ENCODE data around the gene UBE2G1. TPM values are rescaled to one million over a fixed set of nuclear protein-coding genes. Genes with fewer than 3 reads are reported as not detected.

UBE2G1 gene
- total and polyA plus RNA-seq, 2 of the 13 experiments (the other 11 are each of a cell fraction or from before 2014, with no cell fraction given), result 27.9 to 42.6 TPM

DNA sequence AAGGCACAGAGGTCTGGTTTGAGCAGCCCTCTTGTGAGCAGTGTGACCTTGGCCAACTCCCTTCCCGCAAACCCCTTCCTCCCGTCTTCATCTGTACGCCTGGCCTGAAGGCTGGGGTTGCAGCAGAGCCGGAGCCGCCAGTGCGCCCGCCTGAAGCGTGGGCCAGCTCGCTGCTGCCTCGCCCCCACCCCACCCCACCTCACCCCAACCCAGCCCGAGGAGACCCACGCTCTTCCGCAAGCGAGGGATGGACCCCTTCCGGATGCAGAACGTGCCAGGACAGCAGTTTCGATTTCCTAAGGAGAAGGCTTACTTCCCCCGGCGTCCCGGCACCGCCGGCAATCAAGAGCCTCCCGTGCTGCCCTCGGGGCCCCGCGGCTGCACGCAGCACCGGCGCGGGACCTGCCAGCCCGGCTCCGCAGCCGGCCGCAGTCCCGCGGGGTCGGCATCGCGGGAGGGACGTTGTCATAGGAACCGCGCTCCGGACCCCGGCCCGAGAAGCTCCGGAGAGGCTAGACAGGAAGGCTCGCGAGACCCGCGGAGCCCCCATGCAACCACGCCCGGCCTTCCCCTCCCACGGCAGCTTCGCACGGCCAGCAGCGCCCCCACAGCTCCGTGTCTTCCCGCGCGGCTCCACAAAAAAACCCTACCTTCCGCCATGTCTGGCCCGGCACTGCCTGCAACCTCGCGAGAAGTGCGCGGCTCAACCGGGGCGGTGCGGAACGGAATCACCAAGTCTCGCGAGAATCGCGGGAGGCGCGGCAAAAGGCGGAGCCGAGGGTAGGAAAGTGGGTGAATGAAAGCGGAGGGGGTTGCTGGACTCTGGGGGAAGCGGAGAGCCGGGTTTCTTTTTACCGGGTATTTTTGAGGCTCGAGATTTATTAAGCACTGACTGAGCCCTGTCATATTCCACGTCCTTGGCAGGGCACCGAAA lies 102.9 kb downstream of the UBE2G1 start, which contains the start of gene ANKFY1 (continued):
- peak; percentile 88 for TF ChIP-seq RBFOX2 (IDR thresholded peaks at IDR 0.05; ENCODE audit: low read depth, low read length)
- no peak; the same call in 1 of the 2 replicates for TF ChIP-seq ZNF660 (CRISPR knock-in tag; IDR thresholded peaks at IDR 0.05; ENCODE audit: borderline replicate concordance, low read depth)
- 0 out of 2 replicates have a peak, but pooled peaks have one; percentile 63 for TF ChIP-seq KLF12 (CRISPR knock-in tag; IDR thresholded peaks at IDR 0.05; ENCODE audit: borderline replicate concordance)
- peak; percentile 82 for TF ChIP-seq MEF2D (CRISPR knock-in tag; IDR thresholded peaks at IDR 0.05)
- 0 out of 2 replicates have a peak, but pooled peaks have one; percentile 11 for TF ChIP-seq MED13 (CRISPR knock-in tag; IDR thresholded peaks at IDR 0.05)
- TF ChIP-seq, protein P1, sequence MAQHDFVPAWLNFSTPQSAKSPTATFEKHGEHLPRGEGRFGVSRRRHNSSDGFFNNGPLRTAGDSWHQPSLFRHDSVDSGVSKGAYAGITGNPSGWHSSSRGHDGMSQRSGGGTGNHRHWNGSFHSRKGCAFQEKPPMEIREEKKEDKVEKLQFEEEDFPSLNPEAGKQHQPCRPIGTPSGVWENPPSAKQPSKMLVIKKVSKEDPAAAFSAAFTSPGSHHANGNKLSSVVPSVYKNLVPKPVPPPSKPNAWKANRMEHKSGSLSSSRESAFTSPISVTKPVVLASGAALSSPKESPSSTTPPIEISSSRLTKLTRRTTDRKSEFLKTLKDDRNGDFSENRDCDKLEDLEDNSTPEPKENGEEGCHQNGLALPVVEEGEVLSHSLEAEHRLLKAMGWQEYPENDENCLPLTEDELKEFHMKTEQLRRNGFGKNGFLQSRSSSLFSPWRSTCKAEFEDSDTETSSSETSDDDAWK (CRISPR knock-in tag; IDR thresholded peaks at IDR 0.05), result no peak
- TF ChIP-seq JUNB (CRISPR knock-in tag; IDR thresholded peaks at IDR 0.05; ENCODE audit: borderline replicate concordance), result no peak
- TF ChIP-seq, protein P2, sequence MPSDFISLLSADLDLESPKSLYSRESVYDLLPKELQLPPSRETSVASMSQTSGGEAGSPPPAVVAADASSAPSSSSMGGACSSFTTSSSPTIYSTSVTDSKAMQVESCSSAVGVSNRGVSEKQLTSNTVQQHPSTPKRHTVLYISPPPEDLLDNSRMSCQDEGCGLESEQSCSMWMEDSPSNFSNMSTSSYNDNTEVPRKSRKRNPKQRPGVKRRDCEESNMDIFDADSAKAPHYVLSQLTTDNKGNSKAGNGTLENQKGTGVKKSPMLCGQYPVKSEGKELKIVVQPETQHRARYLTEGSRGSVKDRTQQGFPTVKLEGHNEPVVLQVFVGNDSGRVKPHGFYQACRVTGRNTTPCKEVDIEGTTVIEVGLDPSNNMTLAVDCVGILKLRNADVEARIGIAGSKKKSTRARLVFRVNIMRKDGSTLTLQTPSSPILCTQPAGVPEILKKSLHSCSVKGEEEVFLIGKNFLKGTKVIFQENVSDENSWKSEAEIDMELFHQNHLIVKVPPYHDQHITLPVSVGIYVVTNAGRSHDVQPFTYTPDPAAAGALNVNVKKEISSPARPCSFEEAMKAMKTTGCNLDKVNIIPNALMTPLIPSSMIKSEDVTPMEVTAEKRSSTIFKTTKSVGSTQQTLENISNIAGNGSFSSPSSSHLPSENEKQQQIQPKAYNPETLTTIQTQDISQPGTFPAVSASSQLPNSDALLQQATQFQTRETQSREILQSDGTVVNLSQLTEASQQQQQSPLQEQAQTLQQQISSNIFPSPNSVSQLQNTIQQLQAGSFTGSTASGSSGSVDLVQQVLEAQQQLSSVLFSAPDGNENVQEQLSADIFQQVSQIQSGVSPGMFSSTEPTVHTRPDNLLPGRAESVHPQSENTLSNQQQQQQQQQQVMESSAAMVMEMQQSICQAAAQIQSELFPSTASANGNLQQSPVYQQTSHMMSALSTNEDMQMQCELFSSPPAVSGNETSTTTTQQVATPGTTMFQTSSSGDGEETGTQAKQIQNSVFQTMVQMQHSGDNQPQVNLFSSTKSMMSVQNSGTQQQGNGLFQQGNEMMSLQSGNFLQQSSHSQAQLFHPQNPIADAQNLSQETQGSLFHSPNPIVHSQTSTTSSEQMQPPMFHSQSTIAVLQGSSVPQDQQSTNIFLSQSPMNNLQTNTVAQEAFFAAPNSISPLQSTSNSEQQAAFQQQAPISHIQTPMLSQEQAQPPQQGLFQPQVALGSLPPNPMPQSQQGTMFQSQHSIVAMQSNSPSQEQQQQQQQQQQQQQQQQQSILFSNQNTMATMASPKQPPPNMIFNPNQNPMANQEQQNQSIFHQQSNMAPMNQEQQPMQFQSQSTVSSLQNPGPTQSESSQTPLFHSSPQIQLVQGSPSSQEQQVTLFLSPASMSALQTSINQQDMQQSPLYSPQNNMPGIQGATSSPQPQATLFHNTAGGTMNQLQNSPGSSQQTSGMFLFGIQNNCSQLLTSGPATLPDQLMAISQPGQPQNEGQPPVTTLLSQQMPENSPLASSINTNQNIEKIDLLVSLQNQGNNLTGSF (CRISPR knock-in tag; IDR thresholded peaks at IDR 0.05), result no peak
- TF ChIP-seq MEIS1 (CRISPR knock-in tag; IDR thresholded peaks at IDR 0.05; ENCODE audit: borderline replicate concordance), result 0 out of 2 replicates have a peak, but pooled peaks have one; percentile 44
- no peak for TF ChIP-seq ZBTB1 (CRISPR knock-in tag; IDR thresholded peaks at IDR 0.05; ENCODE audit: borderline replicate concordance)
- 0 out of 2 replicates have a peak, but pooled peaks have one; percentile 36 for TF ChIP-seq ZNF331 (CRISPR knock-in tag; IDR thresholded peaks at IDR 0.05)
- 0 out of 2 replicates have a peak, but pooled peaks have one; percentile 42 for TF ChIP-seq ETV6 (CRISPR knock-in tag; conservative IDR thresholded peaks at IDR 0.05)
- TF ChIP-seq, protein P3, sequence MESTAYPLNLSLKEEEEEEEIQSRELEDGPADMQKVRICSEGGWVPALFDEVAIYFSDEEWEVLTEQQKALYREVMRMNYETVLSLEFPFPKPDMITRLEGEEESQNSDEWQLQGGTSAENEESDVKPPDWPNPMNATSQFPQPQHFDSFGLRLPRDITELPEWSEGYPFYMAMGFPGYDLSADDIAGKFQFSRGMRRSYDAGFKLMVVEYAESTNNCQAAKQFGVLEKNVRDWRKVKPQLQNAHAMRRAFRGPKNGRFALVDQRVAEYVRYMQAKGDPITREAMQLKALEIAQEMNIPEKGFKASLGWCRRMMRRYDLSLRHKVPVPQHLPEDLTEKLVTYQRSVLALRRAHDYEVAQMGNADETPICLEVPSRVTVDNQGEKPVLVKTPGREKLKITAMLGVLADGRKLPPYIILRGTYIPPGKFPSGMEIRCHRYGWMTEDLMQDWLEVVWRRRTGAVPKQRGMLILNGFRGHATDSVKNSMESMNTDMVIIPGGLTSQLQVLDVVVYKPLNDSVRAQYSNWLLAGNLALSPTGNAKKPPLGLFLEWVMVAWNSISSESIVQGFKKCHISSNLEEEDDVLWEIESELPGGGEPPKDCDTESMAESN (CRISPR knock-in tag; conservative IDR thresholded peaks at IDR 0.05), result peak; percentile 78; the same call in 1 of the 2 replicates
- no peak for TF ChIP-seq GLI4 (CRISPR knock-in tag; IDR thresholded peaks at IDR 0.05; ENCODE audit: borderline replicate concordance)
- peak; percentile 89 for TF ChIP-seq KMT2A (CRISPR knock-in tag; IDR thresholded peaks at IDR 0.05)
- no peak for TF ChIP-seq PRPF4 (IDR thresholded peaks at IDR 0.05; ENCODE audit: low read depth, low read length, poor library complexity, severe bottlenecking)
- no peak for TF ChIP-seq MTA3 (CRISPR knock-in tag; IDR thresholded peaks at IDR 0.05)
- TF ChIP-seq ZNF30 (CRISPR knock-in tag; IDR thresholded peaks at IDR 0.05), result no peak
- 0 out of 2 replicates have a peak, but pooled peaks have one; percentile 64 for TF ChIP-seq RFXANK (CRISPR knock-in tag; IDR thresholded peaks at IDR 0.05)

All from HepG2 (cell line).